GM12875 (cell line): ENCODE measurements around the gene ZNF687.

ENCODE experiments used
- H3K4me3 ChIP-seq: one replicate; pipeline ENCODE4 v1.5.1; 2011; ENCODE audit warnings: low read depth, low read length, control low read depth
- TF ChIP-seq, protein P1 (sequence below): IDR thresholded peaks from 2 replicates; pipeline ENCODE4 v1.5.1; 2011; ENCODE audit warnings: low read depth, mild to moderate bottlenecking, control low read depth, inconsistent platforms, low read length, moderate library complexity, borderline replicate concordance; ENCODE audit not compliant: insufficient read depth

The ZNF687 gene

DNA sequence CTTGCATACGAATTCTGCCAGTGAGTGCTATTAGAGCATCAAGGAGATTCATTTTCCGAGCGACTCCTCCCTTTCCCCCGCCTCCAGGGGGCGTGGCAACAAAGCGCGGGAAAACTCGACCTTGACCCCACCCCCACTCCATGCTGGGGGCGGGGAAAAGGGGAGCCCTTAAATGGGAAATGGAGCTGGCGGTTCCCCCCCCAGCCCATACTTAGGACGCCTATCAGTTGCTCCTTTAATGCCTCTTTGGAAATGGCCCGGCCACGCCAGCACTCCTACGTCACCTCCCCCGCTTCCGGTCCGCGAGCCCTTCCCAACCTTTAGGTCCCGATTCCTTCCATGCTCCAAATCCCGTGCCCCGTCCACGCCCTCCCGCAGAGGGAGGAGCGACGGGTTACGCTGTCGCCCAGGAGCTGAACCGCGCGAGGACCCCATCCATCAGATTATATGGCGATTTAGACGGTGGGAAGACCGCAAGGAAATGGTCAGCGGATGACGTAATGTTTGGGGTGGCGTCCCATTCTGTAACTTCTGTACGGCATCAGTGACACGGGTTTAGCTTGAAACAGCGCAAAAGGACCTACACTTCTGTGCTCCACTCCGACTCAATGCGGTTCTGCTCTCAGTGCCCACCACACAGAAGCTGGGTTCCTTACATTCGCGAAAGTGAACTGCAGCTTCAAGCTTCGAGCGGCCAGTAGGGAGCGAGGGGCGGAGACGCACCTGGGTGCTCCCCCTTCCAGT, 702 bp upstream of the ZNF687 start:
- TF ChIP-seq, protein P1, sequence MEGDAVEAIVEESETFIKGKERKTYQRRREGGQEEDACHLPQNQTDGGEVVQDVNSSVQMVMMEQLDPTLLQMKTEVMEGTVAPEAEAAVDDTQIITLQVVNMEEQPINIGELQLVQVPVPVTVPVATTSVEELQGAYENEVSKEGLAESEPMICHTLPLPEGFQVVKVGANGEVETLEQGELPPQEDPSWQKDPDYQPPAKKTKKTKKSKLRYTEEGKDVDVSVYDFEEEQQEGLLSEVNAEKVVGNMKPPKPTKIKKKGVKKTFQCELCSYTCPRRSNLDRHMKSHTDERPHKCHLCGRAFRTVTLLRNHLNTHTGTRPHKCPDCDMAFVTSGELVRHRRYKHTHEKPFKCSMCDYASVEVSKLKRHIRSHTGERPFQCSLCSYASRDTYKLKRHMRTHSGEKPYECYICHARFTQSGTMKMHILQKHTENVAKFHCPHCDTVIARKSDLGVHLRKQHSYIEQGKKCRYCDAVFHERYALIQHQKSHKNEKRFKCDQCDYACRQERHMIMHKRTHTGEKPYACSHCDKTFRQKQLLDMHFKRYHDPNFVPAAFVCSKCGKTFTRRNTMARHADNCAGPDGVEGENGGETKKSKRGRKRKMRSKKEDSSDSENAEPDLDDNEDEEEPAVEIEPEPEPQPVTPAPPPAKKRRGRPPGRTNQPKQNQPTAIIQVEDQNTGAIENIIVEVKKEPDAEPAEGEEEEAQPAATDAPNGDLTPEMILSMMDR = no peak
- H3K4me3 ChIP-seq = peak overlapping the region; percentile 94

DNA sequence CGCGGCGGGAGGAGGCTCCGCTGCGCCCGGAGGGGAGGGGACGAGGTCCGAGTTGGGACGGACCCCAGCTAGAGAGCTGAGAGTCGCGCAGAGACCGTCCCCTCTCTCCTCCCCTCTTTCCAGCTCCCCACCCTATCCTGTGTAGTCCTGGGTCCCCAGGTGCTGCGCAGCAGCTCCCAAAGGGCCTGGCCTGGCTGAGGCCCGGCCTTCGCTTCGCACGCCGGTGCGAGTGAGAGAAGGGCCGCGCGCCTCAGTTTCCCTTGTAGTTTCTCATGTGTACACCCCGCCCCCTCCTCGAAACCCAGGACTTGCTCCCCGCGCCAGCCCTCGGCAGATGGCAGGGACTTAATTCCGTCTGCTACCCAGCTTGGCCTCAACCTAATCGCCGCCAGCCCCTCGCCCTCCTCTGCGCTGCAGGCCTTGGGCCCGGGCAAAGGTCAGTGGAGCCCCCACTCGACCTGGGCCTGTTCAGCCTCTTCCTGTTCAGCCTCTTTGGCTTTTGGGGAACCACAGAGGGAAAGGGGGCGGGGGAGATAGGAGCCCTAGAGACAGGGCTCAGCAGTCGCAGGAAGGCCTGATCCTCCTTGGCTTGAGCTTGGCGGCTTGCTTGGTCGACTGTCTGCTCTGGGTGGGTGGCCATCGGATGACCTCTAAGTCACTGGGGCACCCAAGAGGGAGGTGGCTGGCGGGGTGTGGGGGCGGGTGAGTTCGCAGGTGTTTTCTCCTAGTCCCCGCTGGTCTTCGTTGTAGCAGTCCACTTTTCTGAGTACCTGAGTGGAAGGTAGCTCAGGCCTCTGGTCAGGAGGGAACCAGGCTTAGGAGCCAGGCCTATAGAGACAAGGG, 1.0 kb downstream of the ZNF687 start:
- TF ChIP-seq, protein P1 = no peak
- peak overlapping the region; percentile 85 for H3K4me3 ChIP-seq

DNA sequence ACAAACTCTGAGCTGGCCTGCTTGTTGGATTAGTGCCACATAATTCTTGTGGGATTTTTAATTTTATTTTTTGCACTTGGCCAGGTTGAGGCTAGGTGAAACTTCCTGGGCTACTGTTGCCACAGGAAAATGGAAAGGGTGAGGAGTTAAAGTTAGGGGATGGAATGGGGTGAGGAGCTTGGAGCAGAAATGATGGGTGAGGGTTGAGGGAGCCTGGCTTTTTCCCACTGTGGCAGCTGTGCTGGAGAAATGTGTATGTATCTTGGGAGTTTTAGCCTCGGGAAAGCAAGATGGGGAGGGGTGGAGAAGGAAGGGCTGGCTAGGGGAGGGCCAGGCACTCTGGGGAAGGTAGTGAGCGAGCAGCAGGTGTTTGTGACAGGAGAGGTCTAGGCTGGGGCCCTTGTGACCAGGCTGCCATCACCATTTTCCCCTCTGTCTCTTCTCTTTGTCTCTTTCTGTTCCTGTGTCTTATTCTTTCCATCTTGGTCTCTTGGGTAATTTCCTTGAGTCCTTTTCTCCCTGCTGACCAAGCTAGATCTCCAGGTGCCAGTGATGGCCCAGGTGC, 2.0 kb downstream of the ZNF687 start:
- H3K4me3 ChIP-seq = no peak overlapping the region
- TF ChIP-seq, protein P1 = no peak

DNA sequence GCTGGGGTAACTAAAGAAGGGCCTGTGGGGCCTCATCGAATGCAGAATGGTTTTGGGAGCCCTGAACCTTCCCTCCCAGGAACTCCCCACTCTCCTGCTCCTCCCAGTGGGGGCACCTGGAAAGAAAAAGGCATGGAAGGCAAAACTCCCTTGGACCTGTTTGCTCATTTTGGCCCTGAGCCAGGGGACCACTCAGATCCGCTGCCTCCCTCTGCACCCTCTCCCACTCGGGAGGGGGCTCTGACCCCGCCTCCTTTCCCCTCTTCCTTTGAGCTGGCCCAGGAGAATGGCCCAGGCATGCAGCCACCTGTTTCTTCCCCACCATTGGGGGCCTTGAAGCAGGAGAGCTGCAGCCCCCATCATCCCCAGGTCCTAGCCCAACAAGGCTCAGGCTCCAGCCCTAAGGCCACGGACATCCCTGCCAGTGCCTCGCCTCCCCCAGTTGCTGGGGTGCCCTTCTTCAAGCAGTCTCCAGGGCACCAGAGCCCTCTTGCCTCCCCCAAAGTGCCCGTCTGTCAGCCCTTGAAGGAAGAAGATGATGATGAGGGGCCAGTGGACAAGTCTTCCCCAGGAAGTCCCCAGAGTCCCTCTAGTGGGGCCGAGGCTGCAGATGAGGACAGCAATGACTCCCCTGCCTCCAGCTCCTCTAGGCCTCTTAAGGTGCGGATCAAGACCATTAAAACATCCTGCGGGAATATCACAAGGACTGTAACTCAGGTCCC, 4.7 kb downstream of the ZNF687 start:
- TF ChIP-seq, protein P1 = no peak
- H3K4me3 ChIP-seq = no peak overlapping the region

DNA sequence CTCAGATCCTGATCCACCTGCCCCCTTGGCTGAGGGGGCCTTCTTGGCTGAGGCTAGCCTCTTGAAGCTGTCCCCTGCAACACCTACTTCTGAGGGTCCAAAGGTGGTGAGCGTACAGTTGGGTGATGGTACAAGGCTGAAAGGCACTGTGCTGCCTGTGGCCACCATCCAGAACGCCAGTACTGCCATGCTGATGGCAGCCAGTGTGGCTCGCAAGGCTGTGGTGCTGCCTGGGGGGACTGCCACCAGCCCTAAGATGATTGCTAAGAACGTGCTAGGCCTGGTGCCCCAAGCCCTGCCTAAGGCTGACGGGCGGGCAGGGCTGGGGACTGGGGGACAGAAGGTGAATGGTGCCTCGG, 5.2 kb downstream of the ZNF687 start:
- TF ChIP-seq, protein P1 = no peak
- no peak overlapping the region for H3K4me3 ChIP-seq

DNA sequence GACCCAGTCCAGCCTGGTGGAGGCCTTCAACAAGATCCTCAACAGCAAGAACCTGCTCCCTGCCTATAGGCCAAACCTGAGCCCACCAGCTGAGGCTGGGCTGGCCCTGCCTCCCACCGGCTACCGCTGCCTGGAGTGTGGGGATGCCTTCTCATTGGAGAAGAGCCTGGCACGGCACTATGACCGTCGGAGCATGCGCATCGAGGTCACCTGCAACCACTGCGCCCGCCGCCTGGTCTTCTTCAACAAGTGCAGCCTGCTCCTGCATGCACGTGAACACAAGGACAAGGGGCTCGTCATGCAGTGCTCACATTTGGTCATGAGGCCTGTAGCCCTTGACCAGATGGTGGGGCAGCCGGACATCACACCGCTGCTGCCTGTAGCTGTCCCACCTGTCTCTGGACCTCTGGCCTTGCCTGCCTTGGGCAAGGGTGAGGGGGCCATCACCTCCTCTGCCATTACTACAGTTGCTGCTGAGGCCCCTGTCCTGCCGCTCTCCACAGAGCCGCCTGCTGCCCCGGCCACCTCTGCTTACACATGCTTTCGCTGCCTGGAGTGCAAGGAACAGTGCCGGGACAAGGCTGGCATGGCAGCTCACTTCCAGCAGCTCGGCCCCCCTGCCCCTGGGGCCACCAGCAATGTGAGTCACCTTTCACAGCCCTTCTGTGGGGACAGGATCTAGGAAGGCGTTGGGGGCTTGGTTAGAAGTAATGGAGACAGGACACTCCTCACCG, 5.8 kb downstream of the ZNF687 start:
- TF ChIP-seq, protein P1 = no peak

More for the DNA sequence above, 5.8 kb downstream of the ZNF687 start:
- no peak overlapping the region for H3K4me3 ChIP-seq
